ELR (cell line): ENCODE measurements around the gene NOSIP.

ENCODE experiments used
- DNase-seq: peaks from one replicate; pipeline ENCODE4 v3.0.0-alpha.2; 2015; ENCODE audit warnings: low read depth

NOSIP gene

GRCh38 chr19:49594993-49595818, 14.8 kb upstream of the NOSIP start:
- no peak for DNase-seq

GRCh38 chr19:49594157-49594992, 14.0 kb upstream of the NOSIP start:
- DNase-seq, result no peak

- peak; percentile 94 for DNase-seq
Measured at GRCh38 chr19:49593233-49594113, 13.1 kb upstream of the NOSIP start.

- peak; percentile 52 for DNase-seq
Measured at GRCh38 chr19:49592486-49593232, 12.3 kb upstream of the NOSIP start.

GRCh38 chr19:49591731-49592485, 11.6 kb upstream of the NOSIP start:
- DNase-seq, result peak; percentile 63

- peak; percentile 83 for DNase-seq
Measured at GRCh38 chr19:49590971-49591730, 10.8 kb upstream of the NOSIP start, which contains the start of gene PRR12. TSS of gene PRR12 (plus strand) at chr19:49591182. CDS start at chr19:49591655, 473 bp downstream.

- DNase-seq, result peak; percentile 98
Measured at GRCh38 chr19:49590071-49590970, 10.0 kb upstream of the NOSIP start.

- DNase-seq, result no peak
Measured at GRCh38 chr19:49589502-49589905, 9.1 kb upstream of the NOSIP start.

- DNase-seq, result no peak
Measured at GRCh38 chr19:49588365-49589122, 8.2 kb upstream of the NOSIP start.

- no peak for DNase-seq
Measured at GRCh38 chr19:49587227-49587626, 6.9 kb upstream of the NOSIP start.

- DNase-seq, result no peak
Measured at GRCh38 chr19:49585023-49585422, 4.7 kb upstream of the NOSIP start.

- no peak for DNase-seq
Measured at GRCh38 chr19:49583239-49583638, 2.9 kb upstream of the NOSIP start.

GRCh38 chr19:49581007-49581508, 702 bp upstream of the NOSIP start, which contains the start of gene PRRG2:
TSS of gene PRRG2 (plus strand) at chr19:49581316. CDS start at chr19:49583220, 1,904 bp downstream.
- no peak for DNase-seq

GRCh38 chr19:49579947-49580263, 451 bp downstream of the NOSIP start:
- DNase-seq, result peak; percentile 15

GRCh38 chr19:49579193-49579592, 1.2 kb downstream of the NOSIP start:
- no peak for DNase-seq

- no peak for DNase-seq
Measured at GRCh38 chr19:49574206-49574755, 6.1 kb downstream of the NOSIP start.

- no peak for DNase-seq
Measured at GRCh38 chr19:49573425-49573824, 6.9 kb downstream of the NOSIP start.
